ENCODE measurements around the gene PC.

DNA sequence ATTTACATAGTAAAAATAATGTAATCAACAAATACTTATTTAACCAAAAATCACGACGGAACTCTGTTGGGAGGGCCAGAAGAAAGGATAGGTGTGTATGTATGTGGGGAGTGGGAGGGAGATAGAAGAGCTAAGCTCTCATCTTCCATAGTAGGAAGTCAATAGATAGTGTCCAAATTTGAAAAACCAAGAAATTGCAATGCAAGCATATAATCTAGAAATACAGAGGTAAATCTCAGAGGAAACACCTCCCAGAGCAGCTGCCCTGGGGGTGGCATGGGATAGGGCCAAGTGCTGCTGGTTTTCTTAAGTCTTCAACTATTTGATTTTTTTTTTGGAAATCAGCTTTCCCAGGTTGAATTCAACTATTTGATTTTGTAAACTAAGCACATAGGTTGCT, 33.9 kb upstream of the PC start:
- TF ChIP-seq ZNF274 (IDR thresholded peaks at IDR 0.05; ENCODE audit: low read depth, low read length): no peak
- TF ChIP-seq SUZ12 (IDR thresholded peaks at IDR 0.05; ENCODE audit: extremely low read depth, insufficient read depth, insufficient read length): no peak
- TF ChIP-seq YY1 (IDR thresholded peaks at IDR 0.05; ENCODE audit: insufficient read depth, insufficient read length): no peak
